ENCODE data around the gene CACNA1G. TPM values are rescaled to one million over a fixed set of nuclear protein-coding genes. Genes with fewer than 3 reads are reported as not detected.
A peak's percentile ranks its signal among the peaks of the same experiment; 100 is the strongest.

Gene CACNA1G
- total and polyA plus RNA-seq, 7 donors: 0.02 to 0.24 (median 0.04) TPM; not detected in 2

- Histone ChIP-seq H3K4me3 (no peak overlapping the region), H3K36me3 (ENCODE audit: insufficient read depth in 1 of 2, low read depth in 1 of 2) (no peaks in the 10 kb centered on the region), H3K27ac (no peak overlapping the region), H3K27me3 (ENCODE audit: insufficient read depth in 3 of 3, low read length in 2 of 3) (peaks cover 0 to 30% (median 2%) of the 10 kb centered on the region in 3 donors), H3K9me3 (no peaks in the 10 kb centered on the region), H3K4me1 (peaks cover 14% of the 10 kb centered on the region)
- TF ChIP-seq CTCF (IDR thresholded peaks at IDR 0.05): no peak
- WGBS, 3 donors: 61 to 73% (median 71%) methylated on average over 24 of the region's 24 CpGs
- DNase-seq (no peak), ATAC-seq (peak in 2 of 4 donors; percentile 40 to 47)
- intact Hi-C loops (cut with DNase I): no loop called here
These were observed 26.1 kb upstream of the CACNA1G start for GRCh38 chr17:50534222-50534978.

GRCh38 chr17:50534979-50535326 is 25.6 kb upstream of the CACNA1G start:
- H3K27ac ChIP-seq: no peak overlapping the region
- WGBS, 3 donors: 90 to 97% (median 96%) methylated on average over 2 of the region's 2 CpGs
- no peaks in the 10 kb centered on the region for H3K36me3 ChIP-seq (ENCODE audit: insufficient read depth in 1 of 2, low read depth in 1 of 2)
- no peak for ATAC-seq
- no peaks in the 10 kb centered on the region for H3K9me3 ChIP-seq
- peaks cover 0 to 30% (median 2%) of the 10 kb centered on the region in 3 donors for H3K27me3 ChIP-seq (ENCODE audit: insufficient read depth in 3 of 3, low read length in 2 of 3)
- peaks cover 14% of the 10 kb centered on the region for H3K4me1 ChIP-seq
- TF ChIP-seq CTCF (IDR thresholded peaks at IDR 0.05): no peak
- H3K4me3 ChIP-seq: no peak overlapping the region
- intact Hi-C loops (cut with DNase I): no loop called here
- DNase-seq: no peak

- no peak for ATAC-seq
These were observed 25.1 kb upstream of the CACNA1G start for GRCh38 chr17:50535407-50535806.

GRCh38 chr17:50536683-50537646 is 23.6 kb upstream of the CACNA1G start:
- intact Hi-C loops (cut with DNase I): no loop called here
- peaks cover 0 to 22% (median 2%) of the 10 kb centered on the region in 3 donors for H3K27me3 ChIP-seq (ENCODE audit: insufficient read depth in 3 of 3, low read length in 2 of 3)
- H3K27ac ChIP-seq: no peak overlapping the region
- H3K4me1 ChIP-seq: peaks cover 14% of the 10 kb centered on the region
- H3K36me3 ChIP-seq (ENCODE audit: insufficient read depth in 1 of 2, low read depth in 1 of 2): no peaks in the 10 kb centered on the region
- no peak overlapping the region for H3K4me3 ChIP-seq
- no peaks in the 10 kb centered on the region for H3K9me3 ChIP-seq
- no peak for ATAC-seq
- DNase-seq: no peak
- WGBS, 3 donors: 93 to 95% (median 94%) methylated on average over 45 of the region's 45 CpGs
- TF ChIP-seq CTCF (IDR thresholded peaks at IDR 0.05): no peak

More at GRCh38 chr17:50535407-50535806, 25.1 kb upstream of the CACNA1G start:
- Histone ChIP-seq H3K27ac (no peak overlapping the region), H3K36me3 (ENCODE audit: insufficient read depth in 1 of 2, low read depth in 1 of 2) (no peaks in the 10 kb centered on the region), H3K4me3 (no peak overlapping the region), H3K4me1 (peaks cover 14% of the 10 kb centered on the region), H3K9me3 (no peaks in the 10 kb centered on the region), H3K27me3 (ENCODE audit: insufficient read depth in 3 of 3, low read length in 2 of 3) (peaks cover 0 to 30% (median 2%) of the 10 kb centered on the region in 3 donors)
- 87 to 89% (median 88%) methylated on average over 7 of the region's 7 CpGs for WGBS, 3 donors
- TF ChIP-seq CTCF (IDR thresholded peaks at IDR 0.05): no peak
- no peak for DNase-seq
- intact Hi-C loops (cut with DNase I): no loop called here

Data from psoas muscle (tissue), 8 donors.